ENCODE data around the gene ERP27.

ERP27 gene

DNA sequence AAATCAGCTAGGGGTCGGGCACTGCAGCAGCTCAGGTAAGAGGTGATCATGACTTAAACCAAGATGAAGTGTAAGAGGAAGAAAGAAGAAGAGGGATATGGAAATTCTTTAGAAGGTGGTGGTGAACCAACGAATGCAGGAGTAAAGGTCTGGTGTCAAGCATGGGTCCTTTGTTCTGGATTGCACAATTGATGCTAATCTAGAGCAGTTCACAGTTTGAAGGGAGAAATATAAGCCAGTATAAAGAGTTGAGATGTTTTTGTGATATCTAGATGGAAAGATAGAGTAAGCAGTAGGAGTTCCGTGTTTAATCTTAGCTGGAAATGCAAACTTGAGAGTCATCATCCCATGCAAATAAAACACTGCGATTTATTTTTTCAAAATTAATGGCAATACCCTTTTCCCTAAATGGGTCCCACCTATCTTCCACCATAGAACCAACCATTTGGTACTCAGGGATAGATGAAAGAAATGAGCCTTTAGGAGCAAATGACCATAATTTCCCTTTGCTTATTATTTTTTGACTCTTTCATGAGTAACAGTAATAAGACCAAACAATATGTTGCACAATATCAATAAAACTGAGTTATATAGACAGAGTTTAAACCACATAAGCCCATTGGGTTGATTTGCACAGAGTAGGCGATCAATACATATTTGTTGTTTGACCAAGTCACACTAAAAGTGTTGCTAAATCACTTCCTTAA, 37.7 kb downstream of the ERP27 start:
- no peak overlapping the region for H3K4me3 ChIP-seq (ENCODE audit: insufficient read depth, low read depth, low read length, poor library complexity, severe bottlenecking)
- H3K36me3 ChIP-seq (ENCODE audit: control insufficient read depth, insufficient read depth, low read length): no peaks in the 10 kb centered on the region
- H3K9me3 ChIP-seq (ENCODE audit: control insufficient read depth, low read length): no peaks in the 10 kb centered on the region
- no peak for DNase-seq
- no peaks in the 10 kb centered on the region for H3K4me1 ChIP-seq (ENCODE audit: control insufficient read depth, insufficient read depth, low read length, poor library complexity, severe bottlenecking)
- H3K27ac ChIP-seq (ENCODE audit: insufficient read depth, low read length, poor library complexity, severe bottlenecking): no peak overlapping the region
- H3K27me3 ChIP-seq (replicated peaks; ENCODE audit: control insufficient read depth, insufficient read depth, low read length, poor library complexity, severe bottlenecking): no peaks in the 10 kb centered on the region

DNA sequence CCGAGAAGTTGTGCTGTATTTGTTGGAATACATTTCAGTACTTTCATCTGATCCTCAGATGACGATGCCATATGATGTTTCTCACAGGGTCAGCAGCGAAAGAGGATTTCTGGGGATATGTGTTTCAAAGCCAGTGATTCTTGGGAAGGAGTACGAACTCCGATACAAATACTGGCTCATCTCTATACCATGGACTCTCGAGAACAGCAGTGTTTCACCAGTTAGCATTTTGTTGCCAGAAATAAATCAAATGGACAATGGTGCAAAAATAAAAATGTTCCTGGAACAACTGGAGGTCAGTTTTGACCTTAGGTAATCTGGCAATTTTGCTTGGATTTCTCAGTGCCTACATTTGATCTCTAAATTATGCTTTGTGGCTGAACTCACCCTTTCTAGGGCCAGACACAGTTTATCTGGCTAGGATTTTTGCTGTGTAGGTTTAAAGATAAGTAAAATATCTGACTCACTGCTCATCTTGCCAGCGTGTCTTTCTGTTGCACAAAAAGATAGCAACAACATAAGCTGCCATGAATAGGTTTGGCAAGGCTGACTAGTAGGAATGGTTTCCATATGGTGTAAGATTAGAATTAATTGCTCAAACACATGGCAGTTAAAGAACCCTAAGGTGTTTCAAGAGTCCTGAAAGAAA, 41.7 kb downstream of the ERP27 start:
- Histone ChIP-seq H3K4me3 (ENCODE audit: insufficient read depth, low read depth, low read length, poor library complexity, severe bottlenecking) (no peak overlapping the region), H3K36me3 (ENCODE audit: control insufficient read depth, insufficient read depth, low read length) (no peaks in the 10 kb centered on the region), H3K27me3 (replicated peaks; ENCODE audit: control insufficient read depth, insufficient read depth, low read length, poor library complexity, severe bottlenecking) (no peaks in the 10 kb centered on the region), H3K4me1 (ENCODE audit: control insufficient read depth, insufficient read depth, low read length, poor library complexity, severe bottlenecking) (no peaks in the 10 kb centered on the region), H3K9me3 (ENCODE audit: control insufficient read depth, low read length) (no peaks in the 10 kb centered on the region), H3K27ac (ENCODE audit: insufficient read depth, low read length, poor library complexity, severe bottlenecking) (no peak overlapping the region)
- no peak for DNase-seq

DNA sequence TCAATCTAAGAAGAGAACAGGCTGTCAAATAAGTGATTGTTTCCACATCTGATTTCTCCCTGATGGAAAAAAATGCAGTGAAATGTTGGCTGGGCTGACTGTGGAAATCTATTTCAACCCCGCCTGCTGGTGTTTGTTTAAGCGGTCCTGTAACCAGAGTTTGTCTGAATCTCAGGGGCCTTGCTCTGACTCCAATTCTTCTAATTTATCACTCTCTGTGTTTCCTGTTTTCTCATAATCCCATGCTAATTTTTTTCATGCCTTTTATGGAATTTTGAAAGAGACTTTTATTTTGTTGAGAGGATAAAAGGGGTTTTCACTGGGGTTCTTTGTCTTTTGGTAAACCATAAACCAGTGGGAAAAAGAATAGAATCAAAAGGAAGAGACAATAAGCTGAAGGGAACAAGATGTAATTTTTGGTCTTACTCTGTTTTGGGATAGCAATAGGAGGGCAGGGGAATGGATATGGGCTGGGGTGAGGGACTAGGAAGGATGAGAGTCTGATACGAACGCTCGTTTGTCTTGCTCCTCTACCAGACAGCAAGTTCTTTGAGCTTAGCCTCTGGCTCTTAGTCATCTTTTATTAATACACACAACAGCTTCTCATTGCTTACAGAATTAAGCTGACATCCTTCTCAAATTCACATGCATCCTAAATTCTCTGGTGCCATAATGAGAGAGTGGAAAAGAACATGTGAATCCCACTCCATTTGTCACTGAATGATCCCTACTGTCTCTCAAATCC, 44.7 kb downstream of the ERP27 start:
- DNase-seq: no peak
- no peak overlapping the region for H3K4me3 ChIP-seq (ENCODE audit: insufficient read depth, low read depth, low read length, poor library complexity, severe bottlenecking)
- H3K36me3 ChIP-seq (ENCODE audit: control insufficient read depth, insufficient read depth, low read length): no peaks in the 10 kb centered on the region
- no peaks in the 10 kb centered on the region for H3K4me1 ChIP-seq (ENCODE audit: control insufficient read depth, insufficient read depth, low read length, poor library complexity, severe bottlenecking)
- H3K27me3 ChIP-seq (replicated peaks; ENCODE audit: control insufficient read depth, insufficient read depth, low read length, poor library complexity, severe bottlenecking): no peaks in the 10 kb centered on the region
- H3K27ac ChIP-seq (ENCODE audit: insufficient read depth, low read length, poor library complexity, severe bottlenecking): no peak overlapping the region
- no peaks in the 10 kb centered on the region for H3K9me3 ChIP-seq (ENCODE audit: control insufficient read depth, low read length)

DNA sequence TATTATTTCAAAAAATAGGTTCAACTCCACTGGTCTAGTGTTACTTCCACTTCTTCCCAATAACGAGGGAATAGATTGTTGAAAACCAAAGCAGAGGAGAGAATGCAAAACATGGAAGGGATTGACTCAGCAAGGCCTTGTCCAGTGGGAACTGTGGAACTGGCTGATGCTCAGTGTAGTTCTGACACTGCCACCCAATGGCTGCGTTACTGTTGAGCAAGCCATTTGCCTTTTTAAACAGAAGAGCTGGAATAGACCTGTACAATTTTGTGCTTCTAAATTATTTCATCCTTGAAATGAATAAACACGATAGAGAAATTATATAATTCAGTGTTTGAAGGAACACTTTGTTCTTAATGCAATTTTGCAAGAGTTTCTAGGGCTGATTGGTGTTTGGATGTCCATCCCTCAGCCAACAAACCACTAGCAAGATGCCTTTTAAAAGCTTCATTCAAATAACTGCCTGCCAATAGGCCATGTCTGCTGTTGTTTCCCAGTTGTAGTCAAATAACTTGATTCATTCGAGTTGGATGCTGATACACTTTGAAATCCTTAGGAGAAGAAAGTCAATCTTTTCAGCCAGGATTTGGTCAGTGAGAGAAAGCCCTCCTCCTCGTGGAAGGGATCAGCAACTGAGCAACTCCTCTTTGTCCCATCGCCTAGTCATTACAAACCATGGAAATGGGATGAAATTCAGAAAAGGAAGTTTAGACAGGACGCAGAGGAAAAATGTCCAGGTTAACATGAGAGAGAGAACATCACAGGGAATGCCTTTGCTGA, 45.4 kb downstream of the ERP27 start:
- no peaks in the 10 kb centered on the region for H3K9me3 ChIP-seq (ENCODE audit: control insufficient read depth, low read length)
- H3K27me3 ChIP-seq (replicated peaks; ENCODE audit: control insufficient read depth, insufficient read depth, low read length, poor library complexity, severe bottlenecking): no peaks in the 10 kb centered on the region
- DNase-seq: no peak
- H3K27ac ChIP-seq (ENCODE audit: insufficient read depth, low read length, poor library complexity, severe bottlenecking): no peak overlapping the region
- H3K4me3 ChIP-seq (ENCODE audit: insufficient read depth, low read depth, low read length, poor library complexity, severe bottlenecking): no peak overlapping the region
- H3K4me1 ChIP-seq (ENCODE audit: control insufficient read depth, insufficient read depth, low read length, poor library complexity, severe bottlenecking): no peaks in the 10 kb centered on the region
- H3K36me3 ChIP-seq (ENCODE audit: control insufficient read depth, insufficient read depth, low read length): no peaks in the 10 kb centered on the region

DNA sequence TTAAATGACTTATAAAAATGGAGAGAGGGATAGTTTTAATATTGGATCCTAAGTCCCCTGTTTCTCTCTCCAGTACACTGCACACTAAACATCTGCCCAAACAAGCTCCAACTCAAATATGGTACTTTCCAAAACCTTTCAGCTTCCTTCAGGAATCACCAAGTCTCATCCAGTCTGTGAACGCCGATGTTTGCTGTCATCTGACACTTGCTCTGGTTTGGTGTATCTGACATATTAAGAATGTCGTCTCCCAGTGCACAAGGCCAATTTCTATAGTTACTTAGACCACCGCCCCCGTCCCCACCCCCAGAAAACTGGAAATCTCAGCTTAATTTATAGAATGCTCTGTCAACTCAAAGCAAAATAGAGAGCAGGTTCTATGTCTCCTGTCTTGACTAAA, 47.6 kb downstream of the ERP27 start:
- Histone ChIP-seq H3K27me3 (replicated peaks; ENCODE audit: control insufficient read depth, insufficient read depth, low read length, poor library complexity, severe bottlenecking) (no peaks in the 10 kb centered on the region), H3K4me3 (ENCODE audit: insufficient read depth, low read depth, low read length, poor library complexity, severe bottlenecking) (no peak overlapping the region), H3K9me3 (ENCODE audit: control insufficient read depth, low read length) (no peaks in the 10 kb centered on the region), H3K36me3 (ENCODE audit: control insufficient read depth, insufficient read depth, low read length) (no peaks in the 10 kb centered on the region), H3K4me1 (ENCODE audit: control insufficient read depth, insufficient read depth, low read length, poor library complexity, severe bottlenecking) (no peaks in the 10 kb centered on the region), H3K27ac (ENCODE audit: insufficient read depth, low read length, poor library complexity, severe bottlenecking) (no peak overlapping the region)
- no peak for DNase-seq

DNA sequence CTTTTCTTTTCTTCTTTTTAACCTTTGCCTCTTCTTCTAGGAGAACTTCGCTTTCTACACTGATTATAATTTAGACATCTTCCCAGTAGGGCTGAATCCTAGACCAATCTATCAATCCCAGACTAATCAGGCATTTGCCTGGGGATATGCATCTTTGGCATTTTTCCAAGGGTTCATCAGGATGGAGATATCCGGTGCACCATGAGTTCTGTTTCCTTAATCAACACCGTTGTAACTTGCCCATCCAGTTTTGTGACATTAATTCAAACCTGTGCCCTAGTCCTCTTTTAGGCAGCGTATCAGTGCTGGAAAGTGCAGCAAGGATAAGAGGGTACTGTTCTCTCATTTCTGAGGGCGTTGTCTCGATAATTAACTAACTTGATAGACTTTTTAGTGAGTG, 52.1 kb downstream of the ERP27 start:
- Histone ChIP-seq H3K27me3 (replicated peaks; ENCODE audit: control insufficient read depth, insufficient read depth, low read length, poor library complexity, severe bottlenecking) (no peaks in the 10 kb centered on the region), H3K36me3 (ENCODE audit: control insufficient read depth, insufficient read depth, low read length) (no peaks in the 10 kb centered on the region), H3K27ac (ENCODE audit: insufficient read depth, low read length, poor library complexity, severe bottlenecking) (no peak overlapping the region), H3K9me3 (ENCODE audit: control insufficient read depth, low read length) (no peaks in the 10 kb centered on the region), H3K4me1 (ENCODE audit: control insufficient read depth, insufficient read depth, low read length, poor library complexity, severe bottlenecking) (peaks cover 8% of the 10 kb centered on the region), H3K4me3 (ENCODE audit: insufficient read depth, low read depth, low read length, poor library complexity, severe bottlenecking) (no peak overlapping the region)
- DNase-seq: no peak

DNA sequence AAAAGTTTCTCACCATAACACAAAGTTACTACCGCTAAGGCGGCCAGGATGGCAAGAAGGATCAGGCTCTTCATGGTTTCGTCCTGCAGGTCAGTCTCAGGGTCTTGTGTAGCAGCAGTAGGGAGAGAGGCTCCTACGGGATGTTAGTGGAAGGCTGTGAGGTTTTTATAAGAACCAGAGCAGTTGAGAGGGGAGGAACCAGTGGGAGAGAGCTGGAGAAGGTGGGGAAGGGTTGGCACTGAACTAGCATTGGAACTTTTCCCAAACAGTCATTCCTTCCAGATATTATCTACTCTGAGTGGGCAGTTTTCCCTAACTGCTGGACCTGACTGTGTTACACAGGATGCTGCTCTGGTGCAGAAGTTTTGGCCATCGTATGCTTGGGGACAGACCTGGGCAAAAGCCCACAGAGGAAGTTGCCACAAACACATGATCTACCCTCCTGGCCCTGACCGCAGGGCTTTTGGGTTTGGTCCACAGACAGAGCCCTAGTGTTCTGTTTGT, 52.6 kb downstream of the ERP27 start, which contains the start of gene MGP:
Gene MGP, minus strand, starts transcription at position 137 of the 504 bp plus-strand sequence. Its CDS starts 63 bp downstream, at position 74.
- no peak for DNase-seq
- no peak within 1 kb of the TSS for H3K27ac ChIP-seq (ENCODE audit: insufficient read depth, low read length, poor library complexity, severe bottlenecking)

DNA sequence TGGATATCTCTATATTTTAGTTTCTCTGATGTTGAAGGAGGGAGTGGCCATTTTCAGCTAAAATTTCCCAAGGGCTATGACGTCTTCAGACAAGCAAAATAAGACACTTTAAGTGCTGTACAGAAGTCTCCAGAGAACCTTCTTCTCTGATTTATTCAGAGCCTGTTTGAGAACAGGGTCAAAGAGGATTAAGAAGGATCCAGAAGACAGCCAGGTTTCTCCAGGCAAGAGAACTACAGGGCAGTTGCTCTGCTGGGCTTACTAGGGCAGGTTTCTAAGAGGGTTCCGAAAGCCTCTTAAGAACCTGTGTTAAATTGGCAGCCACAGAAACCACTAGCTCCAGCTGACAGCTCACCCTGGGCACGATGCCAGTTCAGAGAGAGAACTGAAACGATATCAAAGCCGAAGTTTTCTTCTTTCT, 53.9 kb downstream of the ERP27 start:
- Histone ChIP-seq H3K9me3 (ENCODE audit: control insufficient read depth, low read length) (no peaks in the 10 kb centered on the region), H3K27ac (ENCODE audit: insufficient read depth, low read length, poor library complexity, severe bottlenecking) (no peak overlapping the region), H3K36me3 (ENCODE audit: control insufficient read depth, insufficient read depth, low read length) (no peaks in the 10 kb centered on the region), H3K27me3 (replicated peaks; ENCODE audit: control insufficient read depth, insufficient read depth, low read length, poor library complexity, severe bottlenecking) (no peaks in the 10 kb centered on the region), H3K4me1 (ENCODE audit: control insufficient read depth, insufficient read depth, low read length, poor library complexity, severe bottlenecking) (peaks cover 8% of the 10 kb centered on the region), H3K4me3 (ENCODE audit: insufficient read depth, low read depth, low read length, poor library complexity, severe bottlenecking) (no peak overlapping the region)
- DNase-seq: peak; percentile 56 to 64 (median 63)

More for the DNA sequence above, 52.6 kb downstream of the ERP27 start, which contains the start of gene MGP:
- Histone ChIP-seq H3K4me1 (ENCODE audit: control insufficient read depth, insufficient read depth, low read length, poor library complexity, severe bottlenecking) (peaks cover 8% of the 10 kb centered on the region), H3K27me3 (replicated peaks; ENCODE audit: control insufficient read depth, insufficient read depth, low read length, poor library complexity, severe bottlenecking) (no peaks in the 10 kb centered on the region), H3K4me3 (ENCODE audit: insufficient read depth, low read depth, low read length, poor library complexity, severe bottlenecking) (no peak within 1 kb of the TSS), H3K36me3 (ENCODE audit: control insufficient read depth, insufficient read depth, low read length) (no peaks in the 10 kb centered on the region), H3K9me3 (ENCODE audit: control insufficient read depth, low read length) (no peaks in the 10 kb centered on the region)

DNA sequence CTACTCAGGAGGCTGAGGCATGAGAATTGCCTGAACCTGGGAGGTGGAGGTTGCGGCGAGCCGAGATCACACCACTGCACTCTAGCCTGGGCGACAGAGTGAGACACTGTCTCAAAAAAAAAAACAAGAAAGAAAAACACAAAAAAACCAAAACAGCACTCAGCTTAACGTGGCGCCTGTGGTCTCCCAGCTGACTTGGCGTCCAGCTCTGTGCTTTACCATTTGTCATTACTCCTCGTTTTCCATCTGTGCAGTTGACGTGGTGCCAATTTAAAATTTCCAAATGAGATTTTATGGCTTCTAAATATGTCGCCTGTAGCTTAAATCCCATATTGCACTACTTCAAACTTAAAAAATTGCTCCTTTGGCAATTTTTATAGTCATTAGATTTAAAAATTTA, 54.7 kb downstream of the ERP27 start:
- H3K4me1 ChIP-seq (ENCODE audit: control insufficient read depth, insufficient read depth, low read length, poor library complexity, severe bottlenecking): peaks cover 8% of the 10 kb centered on the region
- no peaks in the 10 kb centered on the region for H3K9me3 ChIP-seq (ENCODE audit: control insufficient read depth, low read length)
- H3K36me3 ChIP-seq (ENCODE audit: control insufficient read depth, insufficient read depth, low read length): no peaks in the 10 kb centered on the region
- no peaks in the 10 kb centered on the region for H3K27me3 ChIP-seq (replicated peaks; ENCODE audit: control insufficient read depth, insufficient read depth, low read length, poor library complexity, severe bottlenecking)
- no peak overlapping the region for H3K27ac ChIP-seq (ENCODE audit: insufficient read depth, low read length, poor library complexity, severe bottlenecking)
- no peak for DNase-seq
- H3K4me3 ChIP-seq (ENCODE audit: insufficient read depth, low read depth, low read length, poor library complexity, severe bottlenecking): no peak overlapping the region
